Keratinocyte (primary cell): ENCODE results near the gene LTF.

ENCODE experiments used
- EZH2 ChIP-seq: IDR thresholded peaks from one replicate; pipeline ENCODE4 v1.6.1; 2012; ENCODE audit warnings: inconsistent platforms, mild to moderate bottlenecking, low read length, moderate library complexity
- TF ChIP-seq, protein P1 (sequence below), 3 experiments: IDR thresholded peaks in 1 of 3; conservative IDR thresholded peaks in 1 of 3; optimal IDR thresholded peaks in 1 of 3; 2 replicates in 2 of 3; 3 replicates in 1 of 3; pipeline versions ENCODE3 to v1.5.1; 2011; ENCODE audit warnings: low read length in 3 of 3, mild to moderate bottlenecking in 3 of 3, moderate library complexity in 2 of 3, control low read depth in 1 of 3, inconsistent platforms in 1 of 3; ENCODE audit not compliant: insufficient read depth in 2 of 3; ENCODE audit errors: extremely low read depth in 1 of 3

DNA sequence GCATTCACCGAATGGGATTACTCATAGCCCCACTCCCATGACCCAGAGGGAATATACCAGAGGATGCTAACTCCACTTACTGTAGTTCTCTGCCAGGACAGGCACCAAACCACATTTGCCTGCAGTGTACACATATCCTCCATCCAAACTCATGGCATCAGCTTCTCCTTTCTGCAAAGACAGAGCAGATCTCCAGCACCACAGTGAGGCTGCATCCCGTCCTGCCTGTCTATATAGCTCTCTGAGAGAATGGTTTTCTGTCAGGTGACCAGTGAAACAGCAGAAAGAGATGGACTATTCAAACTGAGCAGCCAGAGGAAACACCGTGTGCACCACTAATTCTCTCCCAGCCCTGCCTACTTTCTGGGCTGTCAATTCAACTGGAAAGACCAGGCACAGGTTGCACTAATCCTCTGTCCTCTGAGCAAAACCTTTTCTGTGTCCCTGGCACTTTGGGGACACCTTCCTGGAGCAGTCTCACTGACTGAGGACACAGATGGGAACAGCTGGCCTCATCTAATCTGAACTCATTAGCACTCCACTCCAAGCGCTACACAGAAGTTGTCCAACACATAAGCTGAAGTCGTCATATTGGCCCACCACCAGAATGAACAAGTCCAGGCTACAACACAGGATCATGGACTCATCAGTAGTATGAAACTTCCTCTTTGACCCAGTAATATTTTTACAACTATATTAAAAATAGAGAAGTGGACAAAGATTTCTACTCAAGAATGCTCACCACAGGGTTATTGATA, 17.3 kb downstream of the LTF start:
- TF ChIP-seq, protein P1, sequence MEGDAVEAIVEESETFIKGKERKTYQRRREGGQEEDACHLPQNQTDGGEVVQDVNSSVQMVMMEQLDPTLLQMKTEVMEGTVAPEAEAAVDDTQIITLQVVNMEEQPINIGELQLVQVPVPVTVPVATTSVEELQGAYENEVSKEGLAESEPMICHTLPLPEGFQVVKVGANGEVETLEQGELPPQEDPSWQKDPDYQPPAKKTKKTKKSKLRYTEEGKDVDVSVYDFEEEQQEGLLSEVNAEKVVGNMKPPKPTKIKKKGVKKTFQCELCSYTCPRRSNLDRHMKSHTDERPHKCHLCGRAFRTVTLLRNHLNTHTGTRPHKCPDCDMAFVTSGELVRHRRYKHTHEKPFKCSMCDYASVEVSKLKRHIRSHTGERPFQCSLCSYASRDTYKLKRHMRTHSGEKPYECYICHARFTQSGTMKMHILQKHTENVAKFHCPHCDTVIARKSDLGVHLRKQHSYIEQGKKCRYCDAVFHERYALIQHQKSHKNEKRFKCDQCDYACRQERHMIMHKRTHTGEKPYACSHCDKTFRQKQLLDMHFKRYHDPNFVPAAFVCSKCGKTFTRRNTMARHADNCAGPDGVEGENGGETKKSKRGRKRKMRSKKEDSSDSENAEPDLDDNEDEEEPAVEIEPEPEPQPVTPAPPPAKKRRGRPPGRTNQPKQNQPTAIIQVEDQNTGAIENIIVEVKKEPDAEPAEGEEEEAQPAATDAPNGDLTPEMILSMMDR (optimal IDR thresholded peaks at IDR 0.05 in 1 of 3, IDR thresholded peaks at IDR 0.05 in 1 of 3, conservative IDR thresholded peaks at IDR 0.05 in 1 of 3; ENCODE audit: extremely low read depth in 1 of 3, insufficient read depth in 2 of 3, low read length in 3 of 3) = peak in 1 of 3 experiments; percentile 49
- TF ChIP-seq EZH2 = no peak
